Spleen (tissue), 7 donors: ENCODE data around the gene ATP10A.

ENCODE experiments used
- CTCF ChIP-seq, 11 experiments: fragments of 200-600 bp in 7 of 11; fragments of 450-650 bp in 4 of 11; sonication (generic) in 4 of 11; IDR thresholded peaks in 8 of 11; conservative IDR thresholded peaks in 3 of 11; 1 replicate in 7 of 11; 2 replicates in 4 of 11; pipeline versions ENCODE4 v1.4.0 to v1.8.0; 2016 to 2021; ENCODE audit warnings: antibody characterized with exemption in 11 of 11, inconsistent platforms in 4 of 11, mild to moderate bottlenecking in 1 of 11
- POLR2AphosphoS5 ChIP-seq, 3 donors: sonication (generic); formaldehyde crosslinking; IDR thresholded peaks; one replicate each; pipeline ENCODE4 v1.5.1; 2017; ENCODE audit warnings: antibody characterized with exemption in 3 of 3
- donor health status: DM: no; HTN: no; CAD: no; lungs with moderate emphysema.
- donor health status: DM: no; HTN: no; CAD: no.
- donor health status: DM: no; HTN: no; CAD: no.

DNA sequence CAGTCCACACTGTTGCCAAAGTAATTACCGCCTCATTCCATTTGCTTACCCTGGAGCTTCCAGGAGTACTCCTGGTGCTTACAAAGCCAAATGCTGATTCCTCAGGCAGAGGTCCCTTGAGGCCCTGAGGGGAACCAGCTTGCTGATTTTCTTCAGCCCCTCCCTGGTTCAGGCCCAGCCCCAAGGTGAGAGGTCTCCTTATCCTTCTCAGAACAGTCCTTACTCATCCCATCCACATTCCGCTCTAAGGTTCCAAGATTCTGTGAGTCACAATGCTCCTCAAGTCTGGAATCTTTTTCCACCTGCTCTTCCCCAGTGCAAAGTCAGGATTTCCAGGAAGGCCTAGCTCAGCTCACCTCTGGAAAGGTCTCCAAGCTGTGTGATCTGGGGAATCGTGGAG lies 1.8 kb upstream of the ATP10A start:
- TF ChIP-seq CTCF (IDR thresholded peaks at IDR 0.05 in 8 of 11, conservative IDR thresholded peaks at IDR 0.05 in 3 of 11) (no peak), POLR2AphosphoS5 (IDR thresholded peaks at IDR 0.05) (no peak)
